HCT116 (cell line): ENCODE data around the gene TXLNB.

ENCODE experiments used
- CEBPB ChIP-seq: IDR thresholded peaks from 2 replicates; pipeline ENCODE4 v1.6.1; 2012; ENCODE audit warnings: low read depth
- EZH2 ChIP-seq: fragments of 200-600 bp; sonication (generic); IDR thresholded peaks from 2 replicates; pipeline ENCODE4 v1.6.1; 2017; ENCODE audit warnings: antibody characterized with exemption, mixed run types
- JUND ChIP-seq: IDR thresholded peaks from 2 replicates; pipeline ENCODE4 v1.6.1; 2012
- POLR2A ChIP-seq: IDR thresholded peaks from 2 replicates; pipeline ENCODE4 v1.7.0; 2011; ENCODE audit warnings: borderline replicate concordance; ENCODE audit not compliant: insufficient read depth, insufficient read length; ENCODE audit errors: extremely low read depth
- POLR2AphosphoS5 ChIP-seq: IDR thresholded peaks from 2 replicates; pipeline ENCODE4 v1.6.1; 2011; ENCODE audit warnings: mild to moderate bottlenecking, low read depth, low read length, moderate library complexity
- SP1 ChIP-seq: IDR thresholded peaks from 2 replicates; pipeline ENCODE4 v1.6.1; 2012; ENCODE audit warnings: low read depth
- SRF ChIP-seq: IDR thresholded peaks from 2 replicates; pipeline ENCODE4 v1.6.1; 2012; ENCODE audit warnings: low read depth
- TCF7L2 ChIP-seq: IDR thresholded peaks from 2 replicates; pipeline ENCODE4 v1.7.0; 2011; ENCODE audit warnings: borderline replicate concordance, inconsistent platforms; ENCODE audit not compliant: insufficient read depth, insufficient read length; ENCODE audit errors: extremely low read depth
- ZNF274 ChIP-seq: fragments of 200-500 bp; sonication (Bioruptor generic); IDR thresholded peaks from 2 replicates; pipeline ENCODE4 v1.6.1; 2014; ENCODE audit warnings: mild to moderate bottlenecking, low read depth, low read length, inconsistent platforms
- TF ChIP-seq, protein P1 (sequence below): IDR thresholded peaks from 2 replicates; pipeline ENCODE4 v1.6.1; 2012
- TF ChIP-seq, protein P2 (sequence below), 3 experiments: fragments of 200-600 bp in 1 of 3; sonication (generic) in 1 of 3; IDR thresholded peaks in 2 of 3; conservative IDR thresholded peaks in 1 of 3; 2 replicates each; pipeline ENCODE4 v1.5.1; 2012 to 2017; ENCODE audit warnings: low read depth in 2 of 3, low read length in 2 of 3, antibody characterized with exemption in 1 of 3, borderline replicate concordance in 1 of 3, control low read depth in 1 of 3, mild to moderate bottlenecking in 1 of 3, mixed read lengths in 1 of 3, mixed run types in 1 of 3, moderate library complexity in 1 of 3; ENCODE audit not compliant: insufficient read depth in 1 of 3
- TF ChIP-seq, protein P3 (sequence below): IDR thresholded peaks from 2 replicates; pipeline ENCODE4 v1.6.1; 2011; ENCODE audit warnings: mild to moderate bottlenecking, low read length, moderate library complexity; ENCODE audit not compliant: insufficient replicate concordance; ENCODE audit errors: extremely low read depth

DNA sequence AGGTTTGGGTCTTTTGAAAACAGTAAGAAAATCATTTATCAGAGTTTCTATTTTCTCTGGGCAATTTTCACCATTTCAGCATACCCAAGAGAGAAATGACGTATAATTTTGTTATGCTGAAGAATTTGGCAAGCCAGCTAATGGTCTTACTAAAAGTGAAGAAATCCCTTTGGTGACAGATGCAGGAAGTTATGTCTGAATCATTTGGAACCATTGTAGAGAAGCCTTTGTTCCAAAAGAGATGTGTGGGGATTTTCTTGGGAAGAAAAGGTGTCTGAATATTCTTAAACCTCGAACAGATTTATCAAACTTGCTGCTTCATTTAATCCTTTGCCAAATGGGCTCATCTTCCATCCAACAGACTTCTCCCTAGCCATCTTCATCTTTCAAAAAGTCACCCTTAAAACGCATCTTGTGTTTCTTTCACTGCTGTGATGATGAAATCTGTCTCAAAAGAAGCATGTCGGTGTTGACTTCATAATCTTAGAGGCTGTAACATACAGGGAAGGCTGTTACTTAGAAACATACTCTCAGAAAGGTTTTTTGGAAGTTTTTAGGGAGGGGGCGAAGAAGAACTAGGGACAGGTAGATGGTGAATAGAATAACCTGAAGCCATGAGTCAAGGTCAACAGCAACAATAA, 43.1 kb upstream of the TXLNB start:
- TF ChIP-seq POLR2A (no peak), SRF (no peak), CEBPB (no peak), POLR2AphosphoS5 (no peak), TCF7L2 (no peak), JUND (no peak), EZH2 (no peak), SP1 (no peak), ZNF274 (no peak)
- TF ChIP-seq, protein P1, sequence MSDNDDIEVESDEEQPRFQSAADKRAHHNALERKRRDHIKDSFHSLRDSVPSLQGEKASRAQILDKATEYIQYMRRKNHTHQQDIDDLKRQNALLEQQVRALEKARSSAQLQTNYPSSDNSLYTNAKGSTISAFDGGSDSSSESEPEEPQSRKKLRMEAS = no peak
- TF ChIP-seq, protein P2, sequence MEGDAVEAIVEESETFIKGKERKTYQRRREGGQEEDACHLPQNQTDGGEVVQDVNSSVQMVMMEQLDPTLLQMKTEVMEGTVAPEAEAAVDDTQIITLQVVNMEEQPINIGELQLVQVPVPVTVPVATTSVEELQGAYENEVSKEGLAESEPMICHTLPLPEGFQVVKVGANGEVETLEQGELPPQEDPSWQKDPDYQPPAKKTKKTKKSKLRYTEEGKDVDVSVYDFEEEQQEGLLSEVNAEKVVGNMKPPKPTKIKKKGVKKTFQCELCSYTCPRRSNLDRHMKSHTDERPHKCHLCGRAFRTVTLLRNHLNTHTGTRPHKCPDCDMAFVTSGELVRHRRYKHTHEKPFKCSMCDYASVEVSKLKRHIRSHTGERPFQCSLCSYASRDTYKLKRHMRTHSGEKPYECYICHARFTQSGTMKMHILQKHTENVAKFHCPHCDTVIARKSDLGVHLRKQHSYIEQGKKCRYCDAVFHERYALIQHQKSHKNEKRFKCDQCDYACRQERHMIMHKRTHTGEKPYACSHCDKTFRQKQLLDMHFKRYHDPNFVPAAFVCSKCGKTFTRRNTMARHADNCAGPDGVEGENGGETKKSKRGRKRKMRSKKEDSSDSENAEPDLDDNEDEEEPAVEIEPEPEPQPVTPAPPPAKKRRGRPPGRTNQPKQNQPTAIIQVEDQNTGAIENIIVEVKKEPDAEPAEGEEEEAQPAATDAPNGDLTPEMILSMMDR (IDR thresholded peaks at IDR 0.05 in 2 of 3, conservative IDR thresholded peaks at IDR 0.05 in 1 of 3; ENCODE audit: borderline replicate concordance in 1 of 3, insufficient read depth in 1 of 3, low read depth in 2 of 3, low read length in 2 of 3) = no peak
- TF ChIP-seq, protein P3, sequence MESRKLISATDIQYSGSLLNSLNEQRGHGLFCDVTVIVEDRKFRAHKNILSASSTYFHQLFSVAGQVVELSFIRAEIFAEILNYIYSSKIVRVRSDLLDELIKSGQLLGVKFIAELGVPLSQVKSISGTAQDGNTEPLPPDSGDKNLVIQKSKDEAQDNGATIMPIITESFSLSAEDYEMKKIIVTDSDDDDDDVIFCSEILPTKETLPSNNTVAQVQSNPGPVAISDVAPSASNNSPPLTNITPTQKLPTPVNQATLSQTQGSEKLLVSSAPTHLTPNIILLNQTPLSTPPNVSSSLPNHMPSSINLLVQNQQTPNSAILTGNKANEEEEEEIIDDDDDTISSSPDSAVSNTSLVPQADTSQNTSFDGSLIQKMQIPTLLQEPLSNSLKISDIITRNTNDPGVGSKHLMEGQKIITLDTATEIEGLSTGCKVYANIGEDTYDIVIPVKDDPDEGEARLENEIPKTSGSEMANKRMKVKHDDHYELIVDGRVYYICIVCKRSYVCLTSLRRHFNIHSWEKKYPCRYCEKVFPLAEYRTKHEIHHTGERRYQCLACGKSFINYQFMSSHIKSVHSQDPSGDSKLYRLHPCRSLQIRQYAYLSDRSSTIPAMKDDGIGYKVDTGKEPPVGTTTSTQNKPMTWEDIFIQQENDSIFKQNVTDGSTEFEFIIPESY = no peak
